Hepatocyte (in vitro differentiated cells): ENCODE data around the gene CHSY1. TPM values are rescaled to one million over a fixed set of nuclear protein-coding genes. Genes with fewer than 3 reads are reported as not detected.

ENCODE experiments used
- DNase-seq: peaks from one replicate; pipeline ENCODE4 v3.0.0-alpha.2; 2016; ENCODE audit warnings: low spot score
- H2AFZ ChIP-seq: fragments of 200-600 bp; sonication (generic); 2 replicates; pipeline ENCODE4 v1.6.0; 2016; ENCODE audit warnings: antibody characterized with exemption, mild to moderate bottlenecking
- H3K27ac ChIP-seq: fragments of 200-600 bp; sonication (generic); 2 replicates; pipeline ENCODE4 v1.5.1; 2016; ENCODE audit warnings: mild to moderate bottlenecking
- H3K27me3 ChIP-seq: fragments of 200-600 bp; sonication (generic); 2 replicates; pipeline ENCODE4 v1.6.1; 2016
- H3K36me3 ChIP-seq: fragments of 200-600 bp; sonication (generic); replicated peaks from 2 replicates; pipeline ENCODE4 v1.5.1; 2016; ENCODE audit warnings: low read depth; ENCODE audit not compliant: insufficient read depth
- H3K4me1 ChIP-seq: fragments of 200-600 bp; sonication (generic); 2 replicates; pipeline ENCODE4 v1.5.1; 2016; ENCODE audit warnings: mild to moderate bottlenecking, moderate library complexity; ENCODE audit not compliant: insufficient read depth
- H3K4me2 ChIP-seq: fragments of 200-600 bp; sonication (generic); 2 replicates; pipeline ENCODE4 v1.6.0; 2016
- H3K4me3 ChIP-seq: fragments of 200-600 bp; sonication (generic); 2 replicates; pipeline ENCODE4 v1.5.1; 2016; ENCODE audit warnings: mild to moderate bottlenecking
- H3K79me2 ChIP-seq: fragments of 200-600 bp; sonication (generic); 2 replicates; pipeline ENCODE4 v1.6.0; 2017; ENCODE audit warnings: mild to moderate bottlenecking
- H3K9me2 ChIP-seq: fragments of 200-600 bp; sonication (generic); replicated peaks from 2 replicates; pipeline ENCODE4 v1.6.0; 2017; ENCODE audit warnings: mild to moderate bottlenecking; ENCODE audit not compliant: insufficient read depth
- H3K9me3 ChIP-seq: fragments of 200-600 bp; sonication (generic); 2 replicates; pipeline ENCODE4 v1.5.1; 2016; ENCODE audit warnings: low read depth, mild to moderate bottlenecking
- H4K20me1 ChIP-seq: fragments of 200-600 bp; sonication (generic); 2 replicates; pipeline ENCODE4 v1.6.0; 2016; ENCODE audit warnings: mild to moderate bottlenecking; ENCODE audit not compliant: insufficient read depth, poor library complexity, severe bottlenecking
- CTCF ChIP-seq: fragments of 200-600 bp; sonication (generic); IDR thresholded peaks from 2 replicates; pipeline ENCODE4 v1.5.1; 2016; ENCODE audit warnings: antibody characterized with exemption, mild to moderate bottlenecking; ENCODE audit not compliant: poor library complexity
- EZH2 ChIP-seq: fragments of 200-600 bp; sonication (generic); IDR thresholded peaks from 2 replicates; pipeline ENCODE4 v1.6.1; 2016; ENCODE audit warnings: antibody characterized with exemption, mild to moderate bottlenecking, borderline replicate concordance
- EZH2phosphoT487 ChIP-seq: fragments of 200-600 bp; sonication (generic); IDR thresholded peaks from one replicate; pipeline ENCODE4 v1.6.1; 2018; ENCODE audit warnings: antibody characterized with exemption, mild to moderate bottlenecking, low read depth, moderate library complexity; ENCODE audit not compliant: unreplicated experiment, severe bottlenecking
- WGBS: methylation state at CpG from one replicate; pipeline ENCODE4 v1.1.6; 2016; ENCODE audit warnings: low lambda C conversion rate; ENCODE audit errors: missing lambda C conversion rate; 5-methylcytosine and 5-hydroxymethylcytosine counted together
- polyA plus RNA-seq: library from polyadenylated mRNA; unstranded; fragments of >200 nt; fragmentation: Nextera tagmentation; extraction: Ambion mirVana; gene quantifications from 2 replicates; pipeline ENCODE4 v1.2.1, GENCODE V29; 2016
- total RNA-seq: library from RNA; depleted of rRNA; stranded (reverse); fragments of >200 nt; gene quantifications from 2 replicates; pipeline ENCODE4 v1.2.3, GENCODE V29; 2014

The CHSY1 gene
- total and polyA plus RNA-seq, 2 experiments from 2014 or later, result 22.5 to 27.8 TPM

DNA sequence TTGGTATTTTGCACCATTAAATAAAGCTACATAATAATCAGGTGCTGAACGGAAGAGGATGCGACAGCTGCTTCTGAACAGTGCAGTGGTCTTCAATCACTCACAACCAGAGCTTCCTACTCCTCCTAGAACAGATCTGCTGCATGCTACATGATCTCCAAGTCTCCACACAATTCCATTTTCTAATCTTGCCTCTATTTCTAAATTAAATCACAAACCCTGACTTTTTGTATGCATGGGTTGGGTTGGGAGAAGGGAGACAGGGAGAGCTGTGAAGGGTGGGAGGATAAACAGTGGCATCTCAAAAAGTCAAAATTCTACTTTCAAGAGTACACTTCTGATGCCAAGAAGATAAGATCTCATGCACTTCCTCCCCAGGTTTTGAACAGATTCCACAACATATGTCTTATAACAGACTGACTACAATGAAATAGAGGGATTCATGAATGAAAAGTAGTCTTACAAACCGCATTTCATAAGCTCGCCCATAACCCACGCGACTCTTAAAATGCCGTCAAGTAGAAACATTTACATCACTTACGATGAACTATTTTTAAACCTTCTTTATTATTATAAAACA, 57.2 kb downstream of the CHSY1 start:
- Histone ChIP-seq H2AFZ (no peak overlapping the region), H3K9me2 (no peaks in the 10 kb centered on the region), H3K27me3 (no peaks in the 10 kb centered on the region), H3K9me3 (no peaks in the 10 kb centered on the region), H3K79me2 (peaks cover 94% of the 10 kb centered on the region), H3K36me3 (no peaks in the 10 kb centered on the region), H3K4me2 (no peak overlapping the region), H3K4me1 (peaks cover 17% of the 10 kb centered on the region), H3K4me3 (no peak overlapping the region), H4K20me1 (peaks cover 3% of the 10 kb centered on the region), H3K27ac (no peak overlapping the region)
- no peak for DNase-seq
- 95% methylated on average over 8 of the region's 8 CpGs for WGBS
- TF ChIP-seq EZH2 (no peak), EZH2phosphoT487 (no peak), CTCF (no peak)

DNA sequence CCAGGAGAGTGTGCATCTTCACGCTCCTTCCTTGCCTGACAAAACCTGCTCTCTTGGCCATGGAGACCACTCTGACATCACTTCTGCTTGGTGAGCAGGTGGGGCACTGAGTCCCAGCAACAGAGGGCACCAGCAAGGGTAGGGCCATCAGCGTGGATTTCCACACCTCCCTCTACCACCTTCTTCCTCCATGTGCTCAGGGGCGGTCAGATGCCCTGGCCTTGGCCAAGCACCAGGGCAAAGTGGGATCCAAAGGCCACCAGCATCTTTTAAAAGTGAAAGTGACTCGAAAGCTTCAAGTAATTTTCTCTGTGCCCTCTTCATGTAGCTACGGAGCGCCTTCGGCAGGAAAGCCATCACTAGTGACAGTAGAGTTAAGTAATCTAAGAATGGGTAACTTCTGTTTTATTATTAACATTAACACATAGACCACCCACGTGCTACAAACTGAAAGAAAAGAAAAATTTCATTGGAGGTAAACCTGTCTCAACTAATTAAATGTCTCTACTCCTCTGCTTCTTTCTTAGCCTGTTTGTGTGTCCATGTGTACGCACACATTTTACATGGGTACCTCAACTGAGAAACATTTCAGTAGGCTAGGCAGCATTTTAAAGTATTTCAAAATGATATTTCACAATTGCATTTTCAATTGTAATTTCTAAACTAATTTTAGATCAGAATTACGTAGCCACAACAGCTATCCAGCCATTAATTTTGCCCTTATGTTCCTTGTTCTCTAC, 57.9 kb downstream of the CHSY1 start:
- TF ChIP-seq CTCF (no peak), EZH2 (no peak), EZH2phosphoT487 (no peak)
- Histone ChIP-seq H4K20me1 (peaks cover 3% of the 10 kb centered on the region), H3K27ac (no peak overlapping the region), H3K9me2 (no peaks in the 10 kb centered on the region), H3K27me3 (no peaks in the 10 kb centered on the region), H3K36me3 (no peaks in the 10 kb centered on the region), H3K4me1 (peaks cover 21% of the 10 kb centered on the region), H2AFZ (no peak overlapping the region), H3K9me3 (no peaks in the 10 kb centered on the region), H3K4me3 (no peak overlapping the region), H3K4me2 (no peak overlapping the region), H3K79me2 (peaks cover 98% of the 10 kb centered on the region)
- no peak for DNase-seq
- WGBS, result 91% methylated on average over 10 of the region's 10 CpGs

DNA sequence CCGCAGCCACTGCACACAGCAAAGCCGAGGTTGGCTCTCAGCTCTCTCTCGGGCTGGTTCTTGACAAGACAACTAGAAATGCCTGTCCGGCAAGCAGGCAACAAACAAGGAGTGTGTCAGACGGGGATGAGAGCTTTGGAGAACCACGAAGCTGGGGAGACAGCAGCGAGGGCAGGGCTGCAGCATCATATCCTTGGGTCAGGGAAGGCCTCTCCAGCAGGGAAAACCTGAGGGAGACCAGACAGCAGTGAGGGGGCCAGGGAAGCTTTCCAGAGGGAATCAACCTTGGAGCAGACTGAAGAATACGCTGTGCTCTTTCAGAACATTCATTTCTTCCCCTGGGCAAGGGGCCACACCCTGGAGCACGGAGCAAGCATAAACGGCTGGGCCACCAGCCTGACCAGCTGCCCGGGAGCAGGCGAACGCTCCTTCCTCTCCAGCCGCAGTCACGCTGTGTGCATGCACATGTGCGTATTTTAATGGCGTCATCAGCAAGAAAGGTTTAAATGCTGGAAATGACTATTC, 58.7 kb downstream of the CHSY1 start:
- WGBS, result 85% methylated on average over 17 of the region's 17 CpGs
- no peaks in the 10 kb centered on the region for H3K27me3 ChIP-seq
- no peak overlapping the region for H3K27ac ChIP-seq
- H3K36me3 ChIP-seq, result no peaks in the 10 kb centered on the region
- peaks cover 93% of the 10 kb centered on the region for H3K79me2 ChIP-seq
- no peak overlapping the region for H3K4me3 ChIP-seq
- TF ChIP-seq CTCF (no peak), EZH2phosphoT487 (no peak), EZH2 (no peak)
- H3K9me2 ChIP-seq, result no peaks in the 10 kb centered on the region
- H3K4me1 ChIP-seq, result peaks cover 16% of the 10 kb centered on the region
- no peak for DNase-seq
- peak overlapping the region; percentile 28 for H3K4me2 ChIP-seq
- no peaks in the 10 kb centered on the region for H3K9me3 ChIP-seq
- H4K20me1 ChIP-seq, result peaks cover 3% of the 10 kb centered on the region
- H2AFZ ChIP-seq, result no peak overlapping the region
